ENCODE measurements around the gene NANOS3. TPM values are rescaled to one million over a fixed set of nuclear protein-coding genes. Genes with fewer than 3 reads are reported as not detected.

Gene NANOS3
- total and polyA plus RNA-seq, 4 donors: not detected

GRCh38 chr19:13882836-13883235 is 5.9 kb downstream of the NANOS3 start (continued):
- TF ChIP-seq REST (IDR thresholded peaks at IDR 0.05): no peak
- no peak for TF ChIP-seq FOXA1 (IDR thresholded peaks at IDR 0.05)
- TF ChIP-seq YY1 (IDR thresholded peaks at IDR 0.05): no peak

- H3K27me3 ChIP-seq (ENCODE audit: control insufficient read depth in 4 of 4, insufficient read depth in 4 of 4, low read length in 3 of 4): no peaks in the 10 kb centered on the region
- H3K9ac ChIP-seq (ENCODE audit: low read depth in 1 of 2, low read length in 2 of 2): no peak overlapping the region
- H3K4me1 ChIP-seq (ENCODE audit: control insufficient read depth in 4 of 4, insufficient read depth in 4 of 4, low read length in 3 of 4): peaks cover 0 to 10% (median 2%) of the 10 kb centered on the region in 4 donors
- H3K27ac ChIP-seq (ENCODE audit: low read depth in 1 of 2, low read length in 2 of 2): no peak overlapping the region
- no peaks in the 10 kb centered on the region for H3K36me3 ChIP-seq (ENCODE audit: control insufficient read depth in 4 of 4, insufficient read depth in 3 of 4, low read depth in 1 of 4, low read length in 3 of 4)
- H3K4me3 ChIP-seq (ENCODE audit: low read depth in 1 of 3, low read length in 3 of 3): no peak overlapping the region
- no peaks in the 10 kb centered on the region for H3K9me3 ChIP-seq (ENCODE audit: control insufficient read depth in 4 of 4, low read length in 3 of 4)
- no peak for DNase-seq (ENCODE audit: low spot score)
- 92% methylated on average over 10 of the region's 10 CpGs for WGBS
- TF ChIP-seq EGR1 (IDR thresholded peaks at IDR 0.05; ENCODE audit: low read depth in 2 of 2) (no peak), CTCF (IDR thresholded peaks at IDR 0.05; ENCODE audit: low read depth, low read length, missing input control) (no peak), JUND (IDR thresholded peaks at IDR 0.05) (no peak), FOXA1 (IDR thresholded peaks at IDR 0.05) (no peak), HNF4G (IDR thresholded peaks at IDR 0.05) (no peak), TAF1 (conservative IDR thresholded peaks at IDR 0.05) (no peak), HNF4A (conservative IDR thresholded peaks at IDR 0.05) (no peak), YY1 (IDR thresholded peaks at IDR 0.05) (no peak), FOXA2 (IDR thresholded peaks at IDR 0.05) (no peak), GABPA (IDR thresholded peaks at IDR 0.05 in 1 of 2, conservative IDR thresholded peaks at IDR 0.05 in 1 of 2) (no peak), ATF3 (IDR thresholded peaks at IDR 0.05) (no peak), SP1 (IDR thresholded peaks at IDR 0.05) (no peak), REST (IDR thresholded peaks at IDR 0.05) (no peak), RXRA (IDR thresholded peaks at IDR 0.05) (no peak), RAD21 (IDR thresholded peaks at IDR 0.05) (no peak)
- TF ChIP-seq, protein P1, sequence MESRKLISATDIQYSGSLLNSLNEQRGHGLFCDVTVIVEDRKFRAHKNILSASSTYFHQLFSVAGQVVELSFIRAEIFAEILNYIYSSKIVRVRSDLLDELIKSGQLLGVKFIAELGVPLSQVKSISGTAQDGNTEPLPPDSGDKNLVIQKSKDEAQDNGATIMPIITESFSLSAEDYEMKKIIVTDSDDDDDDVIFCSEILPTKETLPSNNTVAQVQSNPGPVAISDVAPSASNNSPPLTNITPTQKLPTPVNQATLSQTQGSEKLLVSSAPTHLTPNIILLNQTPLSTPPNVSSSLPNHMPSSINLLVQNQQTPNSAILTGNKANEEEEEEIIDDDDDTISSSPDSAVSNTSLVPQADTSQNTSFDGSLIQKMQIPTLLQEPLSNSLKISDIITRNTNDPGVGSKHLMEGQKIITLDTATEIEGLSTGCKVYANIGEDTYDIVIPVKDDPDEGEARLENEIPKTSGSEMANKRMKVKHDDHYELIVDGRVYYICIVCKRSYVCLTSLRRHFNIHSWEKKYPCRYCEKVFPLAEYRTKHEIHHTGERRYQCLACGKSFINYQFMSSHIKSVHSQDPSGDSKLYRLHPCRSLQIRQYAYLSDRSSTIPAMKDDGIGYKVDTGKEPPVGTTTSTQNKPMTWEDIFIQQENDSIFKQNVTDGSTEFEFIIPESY (IDR thresholded peaks at IDR 0.05): no peak
- TF ChIP-seq, protein P2, sequence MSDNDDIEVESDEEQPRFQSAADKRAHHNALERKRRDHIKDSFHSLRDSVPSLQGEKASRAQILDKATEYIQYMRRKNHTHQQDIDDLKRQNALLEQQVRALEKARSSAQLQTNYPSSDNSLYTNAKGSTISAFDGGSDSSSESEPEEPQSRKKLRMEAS (IDR thresholded peaks at IDR 0.05): no peak
These were observed 6.7 kb downstream of the NANOS3 start for GRCh38 chr19:13883516-13884064.

All from liver (tissue), 9 donors.